Measurements from ENCODE around the gene SIGLEC14. TPM values are rescaled to one million over a fixed set of nuclear protein-coding genes. Genes with fewer than 3 reads are reported as not detected.

SIGLEC14 gene
- total RNA-seq, 1 experiment from 2014 or later: not detected

GRCh38 chr19:51664997-51665396 lies 18.4 kb upstream of the SIGLEC14 start:
- Histone ChIP-seq H3K36me3 (ENCODE audit: insufficient read depth, low read length, poor library complexity, severe bottlenecking) (no peaks in the 10 kb centered on the region), H3K4me3 (ENCODE audit: low read depth, low read length, poor library complexity, severe bottlenecking) (no peak overlapping the region), H3K4me1 (ENCODE audit: insufficient read depth, low read length, poor library complexity, severe bottlenecking) (no peaks in the 10 kb centered on the region), H3K27ac (ENCODE audit: low read depth, low read length, poor library complexity, severe bottlenecking) (no peak overlapping the region), H3K9me3 (ENCODE audit: low read depth, low read length, poor library complexity, severe bottlenecking) (no peaks in the 10 kb centered on the region), H3K27me3 (replicated peaks; ENCODE audit: insufficient read depth, low read depth, low read length, poor library complexity) (peaks cover 29% of the 10 kb centered on the region)
- DNase-seq (ENCODE audit: low spot score): no peak
- CTCF ChIA-PET: no interaction called here
- TF ChIP-seq EZH2 (IDR thresholded peaks at IDR 0.05; ENCODE audit: borderline replicate concordance, low read depth, low read length, poor library complexity, severe bottlenecking) (no peak), CTCF (conservative IDR thresholded peaks at IDR 0.05; ENCODE audit: low read depth, low read length) (peak; percentile 47)
- POLR2A ChIA-PET (ENCODE audit: low non-redundant PET): no interaction called here
- intact Hi-C loops (cut with micrococcal nuclease; ENCODE audit: unreplicated experiment): loop anchor here (5.0 to 10.0 kb wide), 2 partner anchors 142 to 330 kb away; no protein-coding TSS in a partner anchor
- no TSS peak for BruUV-seq (replicated peaks)

DNA sequence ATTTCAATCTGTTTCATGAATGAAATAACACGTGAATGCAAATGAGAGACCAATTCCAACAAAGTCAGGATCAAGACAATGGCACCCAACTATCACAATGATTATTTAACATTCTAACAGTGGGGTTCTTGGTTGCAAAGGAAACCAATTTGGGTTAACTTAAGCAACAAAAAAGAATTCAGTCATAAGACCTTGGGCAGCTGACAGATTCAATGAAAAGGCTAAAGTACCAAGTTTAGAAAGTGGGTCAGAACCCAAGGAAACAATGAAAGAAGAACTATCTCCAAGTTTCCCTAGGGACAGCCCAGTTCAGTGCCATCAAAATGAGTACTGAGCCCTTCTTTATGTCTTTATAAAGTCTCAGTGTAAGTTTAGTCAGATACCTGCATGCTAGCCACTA lies 17.5 kb upstream of the SIGLEC14 start:
- intact Hi-C loops (cut with micrococcal nuclease; ENCODE audit: unreplicated experiment): loop anchor here (5.0 to 10.0 kb wide), 2 partner anchors 143 to 329 kb away; no protein-coding TSS in a partner anchor
- POLR2A ChIA-PET (ENCODE audit: low non-redundant PET): no interaction called here

GRCh38 chr19:51663650-51664049 lies 17.0 kb upstream of the SIGLEC14 start:
- DNase-seq (ENCODE audit: low spot score): no peak
- no peak for TF ChIP-seq EZH2 (IDR thresholded peaks at IDR 0.05; ENCODE audit: borderline replicate concordance, low read depth, low read length, poor library complexity, severe bottlenecking)
- no peak for TF ChIP-seq CTCF (conservative IDR thresholded peaks at IDR 0.05; ENCODE audit: low read depth, low read length)
- no peaks in the 10 kb centered on the region for H3K36me3 ChIP-seq (ENCODE audit: insufficient read depth, low read length, poor library complexity, severe bottlenecking)
- H3K9me3 ChIP-seq (ENCODE audit: low read depth, low read length, poor library complexity, severe bottlenecking): no peaks in the 10 kb centered on the region
- peaks cover 29% of the 10 kb centered on the region for H3K27me3 ChIP-seq (replicated peaks; ENCODE audit: insufficient read depth, low read depth, low read length, poor library complexity)
- H3K4me1 ChIP-seq (ENCODE audit: insufficient read depth, low read length, poor library complexity, severe bottlenecking): no peaks in the 10 kb centered on the region
- ChIA-PET CTCF (interaction anchor here (0.6 kb wide), 1 partner anchor 191 kb away, joined by 4 read pairs; no protein-coding TSS in a partner anchor), POLR2A (ENCODE audit: low non-redundant PET) (no interaction called here)
- H3K27ac ChIP-seq (ENCODE audit: low read depth, low read length, poor library complexity, severe bottlenecking): no peak overlapping the region
- intact Hi-C loops (cut with micrococcal nuclease; ENCODE audit: unreplicated experiment): loop anchor here (5.0 to 10.0 kb wide), 2 partner anchors 144 to 329 kb away; no protein-coding TSS in a partner anchor
- H3K4me3 ChIP-seq (ENCODE audit: low read depth, low read length, poor library complexity, severe bottlenecking): no peak overlapping the region
- no TSS peak for BruUV-seq (replicated peaks)

More for the DNA sequence above, 17.5 kb upstream of the SIGLEC14 start:
- Histone ChIP-seq H3K4me3 (ENCODE audit: low read depth, low read length, poor library complexity, severe bottlenecking) (no peak overlapping the region), H3K27ac (ENCODE audit: low read depth, low read length, poor library complexity, severe bottlenecking) (no peak overlapping the region), H3K4me1 (ENCODE audit: insufficient read depth, low read length, poor library complexity, severe bottlenecking) (no peaks in the 10 kb centered on the region), H3K36me3 (ENCODE audit: insufficient read depth, low read length, poor library complexity, severe bottlenecking) (no peaks in the 10 kb centered on the region), H3K27me3 (replicated peaks; ENCODE audit: insufficient read depth, low read depth, low read length, poor library complexity) (peaks cover 29% of the 10 kb centered on the region), H3K9me3 (ENCODE audit: low read depth, low read length, poor library complexity, severe bottlenecking) (no peaks in the 10 kb centered on the region)
- DNase-seq (ENCODE audit: low spot score): no peak
- TF ChIP-seq EZH2 (IDR thresholded peaks at IDR 0.05; ENCODE audit: borderline replicate concordance, low read depth, low read length, poor library complexity, severe bottlenecking): no peak
- TF ChIP-seq CTCF (conservative IDR thresholded peaks at IDR 0.05; ENCODE audit: low read depth, low read length): no peak
- BruUV-seq (replicated peaks): no TSS peak
- CTCF ChIA-PET: interaction anchor here (0.6 kb wide), 1 partner anchor 190 kb away, joined by 4 read pairs; no protein-coding TSS in a partner anchor
